Activated CD8-positive, alpha-beta memory T cell treated with anti-CD3 and anti-CD28 coated beads, Interleukin-2, amount 50 U/mL, for 1 hour (primary cell): ENCODE measurements around the gene ASGR1.

ENCODE experiments used
- DNase-seq: peaks from one replicate; pipeline ENCODE4 v3.0.0-alpha.2; 2020; ENCODE audit errors: extremely low read depth

ASGR1 gene

GRCh38 chr17:7179317-7180254 lies at the start of gene ASGR1:
Gene ASGR1 (minus strand): TSS chr17:7179370. CDS start chr17:7178563, 807 bp downstream.
- no peak for DNase-seq

- DNase-seq, result no peak
Observed at GRCh38 chr17:7228920-7229319, 49.8 kb upstream of the ASGR1 start.

- DNase-seq, result no peak
Observed at GRCh38 chr17:7226721-7227710, 47.8 kb upstream of the ASGR1 start.

GRCh38 chr17:7225711-7226331 lies 46.7 kb upstream of the ASGR1 start:
- no peak for DNase-seq

GRCh38 chr17:7224661-7225111 lies 45.5 kb upstream of the ASGR1 start:
- no peak for DNase-seq

GRCh38 chr17:7224110-7224509 lies 44.9 kb upstream of the ASGR1 start:
- no peak for DNase-seq

- no peak for DNase-seq
Observed at GRCh38 chr17:7223375-7223774, 44.2 kb upstream of the ASGR1 start.

GRCh38 chr17:7222972-7223292 lies 43.8 kb upstream of the ASGR1 start:
- no peak for DNase-seq

- DNase-seq, result no peak
Observed at GRCh38 chr17:7222093-7222971, 43.2 kb upstream of the ASGR1 start.

- DNase-seq, result no peak
Observed at GRCh38 chr17:7221278-7222092, 42.3 kb upstream of the ASGR1 start.

- DNase-seq, result no peak
Observed at GRCh38 chr17:7220593-7221277, 41.6 kb upstream of the ASGR1 start.

GRCh38 chr17:7219812-7220592 lies 40.8 kb upstream of the ASGR1 start, which contains the start of the genes ACADVL and DLG4:
Gene ACADVL (plus strand): TSS chr17:7219938. CDS start chr17:7219985, 47 bp downstream.
Gene DLG4 (minus strand): TSS chr17:7219836.
- DNase-seq, result peak; percentile 55

GRCh38 chr17:7219229-7219811 lies 40.1 kb upstream of the ASGR1 start:
- DNase-seq, result no peak

GRCh38 chr17:7218758-7219157 lies 39.6 kb upstream of the ASGR1 start:
- no peak for DNase-seq

GRCh38 chr17:7218166-7218565 lies 39.0 kb upstream of the ASGR1 start:
- DNase-seq, result no peak

GRCh38 chr17:7217113-7217987 lies 38.2 kb upstream of the ASGR1 start:
- no peak for DNase-seq
